ENCODE results near the gene PLCZ1.

DNA sequence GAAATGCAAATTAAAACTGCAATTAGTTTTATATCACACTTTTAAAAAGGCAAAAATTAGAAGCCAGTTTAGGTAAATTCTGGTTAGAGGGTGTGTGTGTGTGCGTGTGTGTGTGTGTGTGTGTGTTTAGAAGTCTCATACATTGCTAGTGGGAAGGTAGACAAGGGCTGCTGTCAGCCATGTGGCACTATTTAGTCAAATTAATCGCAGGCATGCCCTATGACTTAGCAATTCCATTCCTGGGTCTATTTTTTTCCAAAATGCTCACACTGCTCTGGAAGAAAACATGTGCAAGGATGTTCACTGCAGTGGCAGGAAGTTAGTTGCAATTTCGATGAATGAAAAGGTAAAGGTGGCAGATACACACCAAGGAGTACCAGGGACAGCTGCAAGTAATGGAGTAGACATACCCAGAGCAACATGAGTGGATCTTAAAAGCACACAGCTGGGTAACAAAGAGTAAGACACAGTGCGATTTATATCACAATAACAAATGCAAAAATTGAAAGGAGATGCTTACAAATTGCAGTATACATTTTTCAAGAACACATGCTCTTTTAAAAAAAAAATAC is 11.7 kb upstream of the PLCZ1 start:
- no peak for TF ChIP-seq POLR2A (IDR thresholded peaks at IDR 0.05)
- TF ChIP-seq, protein P1, sequence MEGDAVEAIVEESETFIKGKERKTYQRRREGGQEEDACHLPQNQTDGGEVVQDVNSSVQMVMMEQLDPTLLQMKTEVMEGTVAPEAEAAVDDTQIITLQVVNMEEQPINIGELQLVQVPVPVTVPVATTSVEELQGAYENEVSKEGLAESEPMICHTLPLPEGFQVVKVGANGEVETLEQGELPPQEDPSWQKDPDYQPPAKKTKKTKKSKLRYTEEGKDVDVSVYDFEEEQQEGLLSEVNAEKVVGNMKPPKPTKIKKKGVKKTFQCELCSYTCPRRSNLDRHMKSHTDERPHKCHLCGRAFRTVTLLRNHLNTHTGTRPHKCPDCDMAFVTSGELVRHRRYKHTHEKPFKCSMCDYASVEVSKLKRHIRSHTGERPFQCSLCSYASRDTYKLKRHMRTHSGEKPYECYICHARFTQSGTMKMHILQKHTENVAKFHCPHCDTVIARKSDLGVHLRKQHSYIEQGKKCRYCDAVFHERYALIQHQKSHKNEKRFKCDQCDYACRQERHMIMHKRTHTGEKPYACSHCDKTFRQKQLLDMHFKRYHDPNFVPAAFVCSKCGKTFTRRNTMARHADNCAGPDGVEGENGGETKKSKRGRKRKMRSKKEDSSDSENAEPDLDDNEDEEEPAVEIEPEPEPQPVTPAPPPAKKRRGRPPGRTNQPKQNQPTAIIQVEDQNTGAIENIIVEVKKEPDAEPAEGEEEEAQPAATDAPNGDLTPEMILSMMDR (IDR thresholded peaks at IDR 0.05), result no peak

Data from adrenal gland (tissue), 5 donors.